Motor neuron (in vitro differentiated cells): ENCODE measurements around the gene TMEM215. TPM values are rescaled to one million over a fixed set of nuclear protein-coding genes. Genes with fewer than 3 reads are reported as not detected.

Source experiments
- ATAC-seq, 8 experiments: fragments of 200-7000 bp; cut with Tn5 transposase; replicated peaks in 6 of 8; 2 replicates each; pipeline ENCODE4 v1.8.0; 2021; ENCODE audit warnings: mild to moderate bottlenecking in 8 of 8, moderate library complexity in 8 of 8
- H3K27ac ChIP-seq, 2 donors: fragments of 250-450 bp; sonication (Bioruptor Pico); 2 replicates each; pipeline ENCODE4 v1.9.0; 2021; ENCODE audit warnings: antibody characterized with exemption in 2 of 2, mild to moderate bottlenecking in 2 of 2, moderate library complexity in 1 of 2
- H3K4me1 ChIP-seq, 2 donors: fragments of 250-450 bp; sonication (Bioruptor Pico); replicated peaks in 1 of 2; 2 replicates each; pipeline ENCODE4 v1.6.1; 2021; ENCODE audit warnings: antibody characterized with exemption in 2 of 2, mild to moderate bottlenecking in 2 of 2, moderate library complexity in 1 of 2
- H3K4me3 ChIP-seq, 5 donors: fragments of 250-450 bp; sonication (Bioruptor Pico); 2 replicates each; pipeline ENCODE4 v1.9.0; 2021; ENCODE audit warnings: antibody characterized with exemption in 5 of 5, mild to moderate bottlenecking in 5 of 5, moderate library complexity in 4 of 5
- WGBS, 10 experiments: fragments of 450-650 bp; shearing (Covaris generic); methylation state at CpG; one replicate each; pipeline ENCODE4 v1.0.0; 2022; 5-methylcytosine and 5-hydroxymethylcytosine counted together
- in situ Hi-C, 9 experiments: fragments of 400-800 bp; cut with MboI; loops; one replicate each; pipeline ENCODE4 v1.15.0; 2021; ENCODE audit warnings: low sequenced_read_pairs in 9 of 9, low pct_unique_long_range_greater_than_20kb in 2 of 9; ENCODE audit not compliant: unreplicated experiment in 9 of 9
- total RNA-seq, 8 experiments: library from RNA; unstranded; fragments of 300-600 nt; gene quantifications; 2 replicates each; pipeline versions ENCODE4 v1.2.3 to v1.2.4, GENCODE V29; 2022

Gene TMEM215
- under 1 TPM in 4 of 8 experiments, not detected in 4; 0.08 to 0.42 (median 0.21) TPM for total RNA-seq

GRCh38 chr9:32783168-32783891, at the start of gene TMEM215:
Gene TMEM215, plus strand, starts transcription at chr9:32783540. Its CDS starts 644 bp downstream, at chr9:32784184.
- 0 to 2% (median 0%) methylated on average over 2 to 6 of the region's 59 CpGs; no CpG with 5 or more reads in 3 of the 10 experiments for WGBS, 10 experiments
- H3K4me3 ChIP-seq = peak within 1 kb of the TSS; percentile 23 to 39 (median 34)
- no peak within 1 kb of the TSS for H3K27ac ChIP-seq
- in situ Hi-C loops = no loop called here
- peak in 6 of 8 experiments; percentile 82 to 97 (median 90) for ATAC-seq
- no peaks in the 10 kb centered on the region for H3K4me1 ChIP-seq

GRCh38 chr9:32735476-32735875, 47.9 kb upstream of the TMEM215 start:
- H3K27ac ChIP-seq = no peak overlapping the region
- in situ Hi-C loops = no loop called here
- 0 to 100% (median 47%) methylated on average over 1 to 3 of the region's 3 CpGs; no CpG with 5 or more reads in 2 of the 10 experiments for WGBS, 10 experiments

GRCh38 chr9:32737378-32737777, 46.0 kb upstream of the TMEM215 start:
- Histone ChIP-seq H3K27ac (no peak overlapping the region), H3K4me3 (no peak overlapping the region), H3K4me1 (no peaks in the 10 kb centered on the region)
- in situ Hi-C loops = no loop called here
- no peak for ATAC-seq
- 0 to 83% (median 37%) methylated on average over 1 of the region's 1 CpG; no CpG with 5 or more reads in 4 of the 10 experiments for WGBS, 10 experiments

More at GRCh38 chr9:32735476-32735875, 47.9 kb upstream of the TMEM215 start:
- Histone ChIP-seq H3K4me1 (no peaks in the 10 kb centered on the region), H3K4me3 (no peak overlapping the region)
- ATAC-seq = no peak

- 0 to 100% (median 61%) methylated on average over 1 to 4 of the region's 4 CpGs; no CpG with 5 or more reads in 1 of the 10 experiments for WGBS, 10 experiments
These were observed 44.7 kb upstream of the TMEM215 start for GRCh38 chr9:32738501-32739172.

GRCh38 chr9:32741706-32742105, 41.6 kb upstream of the TMEM215 start:
- no peaks in the 10 kb centered on the region for H3K4me1 ChIP-seq
- no peak overlapping the region for H3K4me3 ChIP-seq
- ATAC-seq = peak in 3 of 8 experiments; percentile 47 to 79 (median 57)
- no peak overlapping the region for H3K27ac ChIP-seq
- 0 to 80% (median 44%) methylated on average over 1 to 4 of the region's 4 CpGs; no CpG with 5 or more reads in 1 of the 10 experiments for WGBS, 10 experiments
- in situ Hi-C loops = no loop called here

More at GRCh38 chr9:32738501-32739172, 44.7 kb upstream of the TMEM215 start:
- H3K27ac ChIP-seq = no peak overlapping the region
- H3K4me3 ChIP-seq = no peak overlapping the region
- no peak for ATAC-seq
- in situ Hi-C loops = no loop called here
- no peaks in the 10 kb centered on the region for H3K4me1 ChIP-seq

- H3K27ac ChIP-seq = no peak overlapping the region
- no peaks in the 10 kb centered on the region for H3K4me1 ChIP-seq
- 0 to 80% (median 41%) methylated on average over 1 to 2 of the region's 2 CpGs; no CpG with 5 or more reads in 2 of the 10 experiments for WGBS, 10 experiments
- peak in 3 of 8 experiments; percentile 24 to 43 (median 41) for ATAC-seq
- H3K4me3 ChIP-seq = no peak overlapping the region
- in situ Hi-C loops = no loop called here
These were observed 41.0 kb upstream of the TMEM215 start for GRCh38 chr9:32742296-32742695.

- Histone ChIP-seq H3K4me3 (no peak overlapping the region), H3K27ac (no peak overlapping the region), H3K4me1 (no peaks in the 10 kb centered on the region)
- ATAC-seq = peak in 3 of 8 experiments; percentile 43 to 91 (median 45)
- in situ Hi-C loops = no loop called here
- WGBS, 10 experiments = 0 to 100% (median 65%) methylated on average over 1 to 2 of the region's 2 CpGs; no CpG with 5 or more reads in 1 of the 10 experiments
These were observed 35.3 kb upstream of the TMEM215 start for GRCh38 chr9:32748013-32748412.

- in situ Hi-C loops = no loop called here
- ATAC-seq = no peak
- H3K4me1 ChIP-seq = no peaks in the 10 kb centered on the region
- WGBS, 10 experiments = 20 to 100% (median 80%) methylated on average over 1 to 8 of the region's 22 CpGs; no CpG with 5 or more reads in 5 of the 10 experiments
- H3K4me3 ChIP-seq = no peak overlapping the region
- H3K27ac ChIP-seq = no peak overlapping the region
These were observed 27.6 kb upstream of the TMEM215 start for GRCh38 chr9:32755730-32756129.

- H3K27ac ChIP-seq = no peak overlapping the region
- no peaks in the 10 kb centered on the region for H3K4me1 ChIP-seq
- ATAC-seq = no peak
- H3K4me3 ChIP-seq = no peak overlapping the region
- in situ Hi-C loops = no loop called here
- 16 to 100% (median 73%) methylated on average over 1 to 5 of the region's 5 CpGs for WGBS, 10 experiments
These were observed 19.2 kb upstream of the TMEM215 start for GRCh38 chr9:32764139-32764538.

GRCh38 chr9:32775283-32775682, 8.1 kb upstream of the TMEM215 start:
- Histone ChIP-seq H3K27ac (no peak overlapping the region), H3K4me1 (no peaks in the 10 kb centered on the region), H3K4me3 (no peak overlapping the region)
- in situ Hi-C loops = no loop called here
- WGBS, 10 experiments = 0 to 90% (median 50%) methylated on average over 1 of the region's 1 CpG
- no peak for ATAC-seq

GRCh38 chr9:32776201-32776600, 7.1 kb upstream of the TMEM215 start:
- WGBS, 10 experiments = 0 to 92% (median 45%) methylated on average over 1 to 3 of the region's 3 CpGs; no CpG with 5 or more reads in 2 of the 10 experiments

GRCh38 chr9:32782476-32783167, 718 bp upstream of the TMEM215 start:
- H3K4me3 ChIP-seq = peak overlapping the region; percentile 23 to 39 (median 34)
- peak in 4 of 8 experiments; percentile 19 to 56 (median 44) for ATAC-seq

More at GRCh38 chr9:32776201-32776600, 7.1 kb upstream of the TMEM215 start:
- no peaks in the 10 kb centered on the region for H3K4me1 ChIP-seq
- H3K4me3 ChIP-seq = no peak overlapping the region
- in situ Hi-C loops = no loop called here
- no peak for ATAC-seq
- H3K27ac ChIP-seq = no peak overlapping the region

GRCh38 chr9:32787816-32788215, 4.5 kb downstream of the TMEM215 start:
- no peak for ATAC-seq
- Histone ChIP-seq H3K4me1 (no peaks in the 10 kb centered on the region), H3K27ac (no peak overlapping the region), H3K4me3 (no peak overlapping the region)
- in situ Hi-C loops = no loop called here
- WGBS, 10 experiments = 0 to 80% (median 27%) methylated on average over 1 to 2 of the region's 2 CpGs

More at GRCh38 chr9:32782476-32783167, 718 bp upstream of the TMEM215 start:
- Histone ChIP-seq H3K4me1 (no peaks in the 10 kb centered on the region), H3K27ac (no peak overlapping the region)
- WGBS, 10 experiments = 0 to 40% (median 17%) methylated on average over 1 to 15 of the region's 45 CpGs; no CpG with 5 or more reads in 5 of the 10 experiments
- in situ Hi-C loops = no loop called here
